Adrenal gland (tissue), 5 donors: ENCODE measurements around the gene TTC3.

Experiments used
- CTCF ChIP-seq, 6 experiments: fragments of 450-650 bp in 4 of 6; fragments of 200-600 bp in 2 of 6; sonication (generic) in 1 of 6; IDR thresholded peaks; 1 replicate in 5 of 6; 2 replicates in 1 of 6; pipeline versions ENCODE4 v1.5.1 to v1.8.0; 2016 to 2021; ENCODE audit warnings: antibody characterized with exemption in 6 of 6, mild to moderate bottlenecking in 2 of 6, moderate library complexity in 1 of 6
- POLR2A ChIP-seq, 2 donors: fragments of 450-650 bp; IDR thresholded peaks; one replicate each; pipeline ENCODE4 v1.6.1; 2017; ENCODE audit warnings: antibody characterized with exemption in 2 of 2, mild to moderate bottlenecking in 2 of 2, moderate library complexity in 1 of 2
- donor health status: DM: no; HTN: no; CAD: no.

GRCh38 chr21:37202221-37203110, 129.4 kb downstream of the TTC3 start:
- TF ChIP-seq CTCF (IDR thresholded peaks at IDR 0.05) = no peak
- TF ChIP-seq POLR2A (IDR thresholded peaks at IDR 0.05) = no peak
